ENCODE results near the gene PRPF39. TPM values are rescaled to one million over a fixed set of nuclear protein-coding genes. Genes with fewer than 3 reads are reported as not detected.
A peak's percentile ranks its signal among the peaks of the same experiment; 100 is the strongest.

Gene PRPF39
- polyA plus RNA-seq, 2 of the 4 experiments (the other 2 are of a cell fraction): 24.4 to 57.5 TPM

GRCh38 chr14:45135659-45136395, 51.9 kb downstream of the PRPF39 start, which contains the start of gene FANCM:
Gene FANCM, plus strand, starts transcription at chr14:45135930. Its CDS starts 102 bp downstream, at chr14:45136032.
- CTCF ChIA-PET: interaction anchor here (1.4 to 1.9 kb wide), 2 partner anchors 11 to 222 kb away, joined by 5 to 11 read pairs; no protein-coding TSS in a partner anchor

GRCh38 chr14:45136399-45136798, 52.5 kb downstream of the PRPF39 start:
- TF ChIP-seq PHF8 (IDR thresholded peaks at IDR 0.05; ENCODE audit: borderline replicate concordance, low read depth) (no peak), USF2 (IDR thresholded peaks at IDR 0.05) (no peak), GATA3 (IDR thresholded peaks at IDR 0.05; ENCODE audit: borderline replicate concordance) (no peak), ZC3H11A (IDR thresholded peaks at IDR 0.05) (no peak), E2F6 (IDR thresholded peaks at IDR 0.05; ENCODE audit: borderline replicate concordance, low read depth) (no peak), PBX3 (IDR thresholded peaks at IDR 0.05) (no peak), HOXB5 (CRISPR knock-in tag; IDR thresholded peaks at IDR 0.05) (no peak), POLR2AphosphoS2 (conservative IDR thresholded peaks at IDR 0.05; ENCODE audit: low read length) (no peak), RARB (CRISPR knock-in tag; IDR thresholded peaks at IDR 0.05) (no peak), REST (IDR thresholded peaks at IDR 0.05) (no peak), CBX2 (IDR thresholded peaks at IDR 0.05; ENCODE audit: borderline replicate concordance, low read depth) (no peak), HOXB13 (CRISPR knock-in tag; IDR thresholded peaks at IDR 0.05; ENCODE audit: low read depth) (no peak), NFE2L2 (conservative IDR thresholded peaks at IDR 0.05; ENCODE audit: low read length) (no peak), MYC (IDR thresholded peaks at IDR 0.05; ENCODE audit: borderline replicate concordance, low read length) (no peak), HOXA7 (CRISPR knock-in tag; IDR thresholded peaks at IDR 0.05) (no peak)
- no peaks in the 10 kb centered on the region for H3K9me3 ChIP-seq
- H3K4me3 ChIP-seq: peak overlapping the region; percentile 78
- FAIRE-seq: no peak
- ChIA-PET CTCF (interaction anchor here (0.6 to 1.9 kb wide), 3 partner anchors 10 to 223 kb away, joined by 3 to 11 read pairs (median 5); no protein-coding TSS in a partner anchor), POLR2A (interaction anchor here (0.6 to 1.7 kb wide), 4 partner anchors 10 to 175 kb away, joined by 3 to 12 read pairs (median 6); partner anchors contain the start of genes KLHL28 and TOGARAM1)
- under 1% methylated on average over 7 of the region's 7 CpGs for WGBS (ENCODE audit: missing lambda C conversion rate)
- peak in 1 of 2 experiments; percentile 6 for DNase-seq (ENCODE audit: low read depth in 1 of 2, low spot score in 1 of 2)
- no peak for ATAC-seq
- peaks cover 20% of the 10 kb centered on the region for H3K4me1 ChIP-seq
- H3K4me2 ChIP-seq: peak overlapping the region; percentile 90
- H3K27ac ChIP-seq: peak overlapping the region; percentile 61 to 84; a peak in 5 of 6 replicates

More at GRCh38 chr14:45135659-45136395, 51.9 kb downstream of the PRPF39 start, which contains the start of gene FANCM:
- DNase-seq (ENCODE audit: low read depth in 1 of 2, low spot score in 1 of 2) (peak; percentile 89 to 98), FAIRE-seq (peak; percentile 95), ATAC-seq (peak; percentile 63 to 79)
- Histone ChIP-seq H3K27ac (peak within 1 kb of the TSS; percentile 79 to 84), H3K4me2 (peak within 1 kb of the TSS; percentile 90), H3K9me3 (no peaks in the 10 kb centered on the region), H3K4me1 (peaks cover 20% of the 10 kb centered on the region), H3K4me3 (peak within 1 kb of the TSS; percentile 78)
- TF ChIP-seq POLR2A (IDR thresholded peaks at IDR 0.05; ENCODE audit: low read length) (peak; percentile 57), MAX (IDR thresholded peaks at IDR 0.05) (peak; percentile 81), BHLHE40 (IDR thresholded peaks at IDR 0.05; ENCODE audit: low read depth, low read length) (no peak), NR3C1 (IDR thresholded peaks at IDR 0.05) (no peak), KDM5A (IDR thresholded peaks at IDR 0.05) (peak; percentile 31; the same call in 1 of the 2 replicates), FOSB (CRISPR knock-in tag; IDR thresholded peaks at IDR 0.05) (no peak), RARB (CRISPR knock-in tag; IDR thresholded peaks at IDR 0.05) (no peak), HDAC2 (IDR thresholded peaks at IDR 0.05) (0 out of 2 replicates have a peak, but pooled peaks have one; percentile 65), JUN (IDR thresholded peaks at IDR 0.05) (peak; percentile 25 to 77; a peak in 2 of 5 replicates), BCL3 (IDR thresholded peaks at IDR 0.05) (0 out of 3 replicates have a peak, but pooled peaks have one; percentile 28), RFX5 (IDR thresholded peaks at IDR 0.05) (no peak)
- 0% methylated on average over 38 of the region's 48 CpGs for WGBS (ENCODE audit: missing lambda C conversion rate)
- POLR2A ChIA-PET: interaction anchor here (0.6 to 1.7 kb wide), 3 partner anchors 49 to 239 kb away, joined by 3 to 12 read pairs (median 9); partner anchors contain the start of genes KLHL28 and TOGARAM1
